ENCODE results near the gene MOB2.

GRCh38 chr11:1451781-1452470 lies 34.7 kb downstream of the MOB2 start:
- no peak for TF ChIP-seq POLR2A (IDR thresholded peaks at IDR 0.05)
- no peak for TF ChIP-seq CTCF (IDR thresholded peaks at IDR 0.05)
